GM12864 (cell line): ENCODE measurements around the gene MED22.

Experiments used
- DNase-seq: peaks from one replicate; pipeline ENCODE4 v3.0.0-alpha.2; 2011; ENCODE audit warnings: low read depth
- H3K4me3 ChIP-seq: 2 replicates; pipeline ENCODE4 v1.5.1; 2011; ENCODE audit warnings: mild to moderate bottlenecking, low read depth, low read length, control low read depth
- TF ChIP-seq, protein P1 (sequence below): IDR thresholded peaks from 2 replicates; pipeline ENCODE4 v1.5.1; 2011; ENCODE audit warnings: low read depth, mild to moderate bottlenecking, moderate library complexity, low read length, control low read depth, inconsistent platforms; ENCODE audit errors: missing control alignments

MED22 gene

DNA sequence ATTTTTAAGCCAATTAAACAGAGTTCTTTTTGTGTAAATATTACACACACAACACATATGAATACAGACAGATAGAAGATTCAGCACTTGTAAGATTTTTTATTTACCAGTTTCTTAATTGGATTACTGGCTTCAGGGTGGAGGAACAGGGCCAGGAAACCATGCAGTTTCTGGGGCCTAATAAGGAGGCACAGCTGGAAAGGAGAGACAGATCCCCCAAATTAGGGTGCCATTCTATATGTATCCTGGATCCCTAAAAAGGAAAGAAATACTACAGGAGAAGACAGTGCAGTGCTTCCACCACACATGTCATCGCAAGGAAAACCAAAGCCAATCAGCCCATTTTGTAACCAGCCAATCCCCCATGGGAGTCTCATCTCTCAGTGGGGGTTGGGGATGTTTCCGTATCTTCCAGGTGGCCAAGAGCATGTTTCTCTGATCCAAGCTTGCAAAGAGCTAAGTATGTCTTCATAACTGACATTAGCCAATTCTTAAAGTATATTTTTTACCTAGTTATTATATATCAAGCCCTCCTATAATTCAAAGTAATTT is 57.1 kb downstream of the MED22 start:
- TF ChIP-seq, protein P1, sequence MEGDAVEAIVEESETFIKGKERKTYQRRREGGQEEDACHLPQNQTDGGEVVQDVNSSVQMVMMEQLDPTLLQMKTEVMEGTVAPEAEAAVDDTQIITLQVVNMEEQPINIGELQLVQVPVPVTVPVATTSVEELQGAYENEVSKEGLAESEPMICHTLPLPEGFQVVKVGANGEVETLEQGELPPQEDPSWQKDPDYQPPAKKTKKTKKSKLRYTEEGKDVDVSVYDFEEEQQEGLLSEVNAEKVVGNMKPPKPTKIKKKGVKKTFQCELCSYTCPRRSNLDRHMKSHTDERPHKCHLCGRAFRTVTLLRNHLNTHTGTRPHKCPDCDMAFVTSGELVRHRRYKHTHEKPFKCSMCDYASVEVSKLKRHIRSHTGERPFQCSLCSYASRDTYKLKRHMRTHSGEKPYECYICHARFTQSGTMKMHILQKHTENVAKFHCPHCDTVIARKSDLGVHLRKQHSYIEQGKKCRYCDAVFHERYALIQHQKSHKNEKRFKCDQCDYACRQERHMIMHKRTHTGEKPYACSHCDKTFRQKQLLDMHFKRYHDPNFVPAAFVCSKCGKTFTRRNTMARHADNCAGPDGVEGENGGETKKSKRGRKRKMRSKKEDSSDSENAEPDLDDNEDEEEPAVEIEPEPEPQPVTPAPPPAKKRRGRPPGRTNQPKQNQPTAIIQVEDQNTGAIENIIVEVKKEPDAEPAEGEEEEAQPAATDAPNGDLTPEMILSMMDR = no peak
- DNase-seq = no peak
- H3K4me3 ChIP-seq = no peak overlapping the region
